ENCODE data around the gene ITPA. TPM values are rescaled to one million over a fixed set of nuclear protein-coding genes. Genes with fewer than 3 reads are reported as not detected.

Gene ITPA
- total RNA-seq, 2 donors from 2014 or later: 35.2 to 67.6 TPM

GRCh38 chr20:3247638-3248037 is 38.3 kb downstream of the ITPA start:
- TF ChIP-seq CTCF (IDR thresholded peaks at IDR 0.05): no peak
- no peak for DNase-seq
- Histone ChIP-seq H3K4me3 (no peak overlapping the region), H3K27me3 (peaks cover 8% of the 10 kb centered on the region), H3K4me1 (peaks cover 3% of the 10 kb centered on the region), H3K9ac (ENCODE audit: low read depth in 2 of 2, low read length in 2 of 2) (no peak overlapping the region), H3K27ac (no peak overlapping the region), H3K9me3 (no peaks in the 10 kb centered on the region), H3K36me3 (no peaks in the 10 kb centered on the region)
- intact Hi-C loops (cut with DNase I): no loop called here

GRCh38 chr20:3248167-3248992 is 39.1 kb downstream of the ITPA start:
- no peaks in the 10 kb centered on the region for H3K36me3 ChIP-seq
- H3K4me1 ChIP-seq: peaks cover 3% of the 10 kb centered on the region
- intact Hi-C loops (cut with DNase I): no loop called here
- no peak overlapping the region for H3K9ac ChIP-seq (ENCODE audit: low read depth in 2 of 2, low read length in 2 of 2)
- H3K4me3 ChIP-seq: no peak overlapping the region
- H3K9me3 ChIP-seq: no peaks in the 10 kb centered on the region
- H3K27ac ChIP-seq: no peak overlapping the region
- no peak for TF ChIP-seq CTCF (IDR thresholded peaks at IDR 0.05)
- H3K27me3 ChIP-seq: peaks cover 8% of the 10 kb centered on the region
- DNase-seq: no peak

GRCh38 chr20:3248993-3249347 is 39.7 kb downstream of the ITPA start:
- Histone ChIP-seq H3K27me3 (peaks cover 8% of the 10 kb centered on the region), H3K36me3 (no peaks in the 10 kb centered on the region), H3K9me3 (no peaks in the 10 kb centered on the region), H3K4me3 (no peak overlapping the region), H3K4me1 (peaks cover 3% of the 10 kb centered on the region), H3K9ac (ENCODE audit: low read depth in 2 of 2, low read length in 2 of 2) (no peak overlapping the region), H3K27ac (no peak overlapping the region)
- DNase-seq: no peak
- intact Hi-C loops (cut with DNase I): no loop called here
- TF ChIP-seq CTCF (IDR thresholded peaks at IDR 0.05): no peak

- intact Hi-C loops (cut with DNase I): no loop called here
- H3K4me3 ChIP-seq: no peak overlapping the region
- no peak overlapping the region for H3K27ac ChIP-seq
- H3K9me3 ChIP-seq: no peaks in the 10 kb centered on the region
- no peaks in the 10 kb centered on the region for H3K36me3 ChIP-seq
- H3K4me1 ChIP-seq: peaks cover 3% of the 10 kb centered on the region
- no peak overlapping the region for H3K9ac ChIP-seq (ENCODE audit: low read depth in 2 of 2, low read length in 2 of 2)
- DNase-seq: no peak
- TF ChIP-seq CTCF (IDR thresholded peaks at IDR 0.05): no peak
- H3K27me3 ChIP-seq: peaks cover 8% of the 10 kb centered on the region
Measured at GRCh38 chr20:3250091-3250504, 40.8 kb downstream of the ITPA start.

GRCh38 chr20:3251806-3252205 is 42.5 kb downstream of the ITPA start:
- peaks cover 8% of the 10 kb centered on the region for H3K27me3 ChIP-seq
- no peak overlapping the region for H3K27ac ChIP-seq
- no peak overlapping the region for H3K9ac ChIP-seq (ENCODE audit: low read depth in 2 of 2, low read length in 2 of 2)
- intact Hi-C loops (cut with DNase I): no loop called here
- no peak for DNase-seq
- peaks cover 3% of the 10 kb centered on the region for H3K4me1 ChIP-seq
- TF ChIP-seq CTCF (IDR thresholded peaks at IDR 0.05): no peak
- H3K36me3 ChIP-seq: no peaks in the 10 kb centered on the region
- no peak overlapping the region for H3K4me3 ChIP-seq
- H3K9me3 ChIP-seq: no peaks in the 10 kb centered on the region

Measured in colonic mucosa (tissue), 4 donors.